HG02852 (cell line): Measurements from ENCODE around the gene ROMO1.

Source experiments
- ATAC-seq: cut with Tn5 transposase; IDR thresholded peaks from one replicate; pipeline ENCODE4 v1.9.1; 2021; ENCODE audit warnings: mild to moderate bottlenecking, moderate library complexity; ENCODE audit not compliant: unreplicated experiment

ROMO1 gene

GRCh38 chr20:35699127-35699956, at the start of gene ROMO1, which contains the start of gene NFS1:
Gene ROMO1, plus strand, starts transcription at chr20:35699405. Its CDS starts 228 bp downstream, at chr20:35699633.
Gene NFS1, minus strand, starts transcription at chr20:35699352. Its CDS starts 64 bp downstream, at chr20:35699288.
- ATAC-seq = peak; percentile 79

- no peak for ATAC-seq
These were observed 48.6 kb upstream of the ROMO1 start for GRCh38 chr20:35650632-35651031.

- ATAC-seq = no peak
These were observed 47.2 kb upstream of the ROMO1 start for GRCh38 chr20:35651958-35652357.

- ATAC-seq = no peak
These were observed 46.4 kb upstream of the ROMO1 start for GRCh38 chr20:35652641-35653429.

DNA sequence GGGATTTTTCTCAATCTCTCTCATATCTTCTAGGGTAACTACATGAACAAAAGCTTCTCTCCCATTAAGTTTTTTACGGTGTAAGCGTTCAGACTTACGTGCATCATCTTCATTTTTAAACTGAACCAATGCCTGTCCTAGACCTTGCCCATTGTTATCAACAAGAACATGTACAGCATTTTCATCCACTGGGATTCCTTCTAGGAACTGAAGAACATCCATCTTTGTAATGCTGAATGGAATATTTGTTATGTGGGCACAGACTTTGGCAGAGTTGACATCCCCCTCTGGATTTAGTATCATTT, 45.8 kb upstream of the ROMO1 start:
- ATAC-seq = no peak

- ATAC-seq = no peak
These were observed 45.3 kb upstream of the ROMO1 start for GRCh38 chr20:35653893-35654292.

GRCh38 chr20:35654415-35654814, 44.8 kb upstream of the ROMO1 start:
- no peak for ATAC-seq

DNA sequence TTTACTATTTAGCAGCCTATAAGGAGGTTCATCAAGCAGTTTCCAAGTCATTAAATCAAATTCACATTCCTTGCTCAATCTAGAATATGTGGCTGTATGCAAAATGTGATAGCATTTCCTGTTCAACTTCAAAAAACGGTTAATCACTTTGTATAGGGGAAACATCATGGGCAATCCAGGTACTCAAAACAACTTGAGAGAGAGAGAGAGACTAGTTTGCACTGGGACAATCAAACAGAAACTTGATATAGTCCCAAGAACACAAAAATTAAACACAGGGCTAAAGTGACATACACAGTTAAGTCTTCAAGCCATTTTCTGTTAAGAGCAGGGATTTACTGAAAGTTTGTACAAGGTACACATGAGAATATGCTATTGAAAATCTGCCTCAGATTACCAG, 41.9 kb upstream of the ROMO1 start:
- ATAC-seq = no peak

- ATAC-seq = no peak
These were observed 38.9 kb upstream of the ROMO1 start for GRCh38 chr20:35660122-35660937.

GRCh38 chr20:35661053-35661452, 38.2 kb upstream of the ROMO1 start:
- ATAC-seq = no peak

DNA sequence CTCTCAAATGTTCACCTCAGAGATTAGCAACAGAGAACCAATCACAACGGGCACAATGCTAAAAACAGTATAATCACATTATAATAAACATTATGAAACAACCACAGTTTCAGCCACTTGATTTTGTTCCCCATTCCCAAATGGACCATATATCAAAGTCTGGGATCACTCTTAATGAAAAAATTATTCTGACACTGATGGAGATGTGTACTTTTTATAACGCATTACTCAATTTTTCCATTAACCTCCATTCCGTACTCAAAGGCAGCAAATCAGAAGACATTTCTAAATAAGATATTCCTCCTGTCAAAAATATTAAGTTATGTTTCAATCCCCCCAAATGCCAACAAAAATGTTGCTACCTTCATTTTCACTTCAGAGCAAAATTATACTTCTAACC, 37.3 kb upstream of the ROMO1 start:
- ATAC-seq = no peak

DNA sequence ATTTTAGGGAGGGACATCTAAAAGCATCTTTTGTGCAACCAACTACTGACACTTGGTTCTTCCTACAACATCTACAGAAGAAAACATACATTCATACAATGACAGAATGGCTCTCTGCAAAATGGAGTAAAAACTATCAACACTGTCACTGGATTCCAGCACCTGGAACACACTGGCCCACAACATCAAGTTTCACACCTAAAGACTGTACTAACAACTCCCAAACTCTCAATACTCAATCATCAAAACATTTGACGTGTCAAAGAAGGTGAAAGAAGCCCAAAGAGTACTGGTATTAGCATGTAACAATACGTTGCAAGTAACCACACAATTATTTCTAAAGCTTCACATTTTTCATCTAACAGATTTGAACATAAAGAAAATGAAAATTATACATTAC, 36.7 kb upstream of the ROMO1 start:
- ATAC-seq = no peak

GRCh38 chr20:35663516-35664465, 35.4 kb upstream of the ROMO1 start:
- peak; percentile 19 for ATAC-seq

GRCh38 chr20:35664466-35665206, 34.6 kb upstream of the ROMO1 start, which contains the start of the genes CPNE1 and RBM12:
Gene CPNE1, minus strand, starts transcription at chr20:35664900. Its CDS starts 31,977 bp downstream, at chr20:35632923.
Gene RBM12, minus strand, starts transcription at chr20:35664900. Its CDS starts 9,578 bp downstream, at chr20:35655322.
- ATAC-seq = peak; percentile 79

DNA sequence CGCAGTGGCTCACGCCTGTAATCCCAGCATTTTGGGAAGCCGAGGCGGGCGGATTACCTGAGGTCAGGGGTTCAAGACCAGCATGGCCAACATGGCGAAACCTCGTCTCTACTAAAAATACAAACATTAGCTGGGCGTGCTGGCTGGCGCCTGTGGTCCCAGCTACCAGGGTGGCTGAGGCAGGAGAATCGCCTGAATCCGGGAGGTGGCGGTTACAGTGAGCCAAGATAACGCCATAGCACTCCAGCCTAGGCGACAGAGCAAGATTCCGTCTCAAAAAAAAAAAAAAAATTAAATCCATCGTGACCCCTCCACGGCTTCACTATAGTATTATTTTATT, 33.3 kb upstream of the ROMO1 start:
- ATAC-seq = no peak

GRCh38 chr20:35669221-35669620, 30.0 kb upstream of the ROMO1 start:
- ATAC-seq = no peak

- no peak for ATAC-seq
These were observed 29.5 kb upstream of the ROMO1 start for GRCh38 chr20:35669681-35670080.

GRCh38 chr20:35673884-35674283, 25.3 kb upstream of the ROMO1 start:
- no peak for ATAC-seq

GRCh38 chr20:35674921-35675320, 24.3 kb upstream of the ROMO1 start:
- no peak for ATAC-seq
